ENCODE measurements around the gene ARNT2.
"Not testable (repeated sequence)": the region's sequence is repeated elsewhere in the genome, so short reads cannot be mapped to it uniquely, and the experiment has no call there.

ARNT2 gene

DNA sequence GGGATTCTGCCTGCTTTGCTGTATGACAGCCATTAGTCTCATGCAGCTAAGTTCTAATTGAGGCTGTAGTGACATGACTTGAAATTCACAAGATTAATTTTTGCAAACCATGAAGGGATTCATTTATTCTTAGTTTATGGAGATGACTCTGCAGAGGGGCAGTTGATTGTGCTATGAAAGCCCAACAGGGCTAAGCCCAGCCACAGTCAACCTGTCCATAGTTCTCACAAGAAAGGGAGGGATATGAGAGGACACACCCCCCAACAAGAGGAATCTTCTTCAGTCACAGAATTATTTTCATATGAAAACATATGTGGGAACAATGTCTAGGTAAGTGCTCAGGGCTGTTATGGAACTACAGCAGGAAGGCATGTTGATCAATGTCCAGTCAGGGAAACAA, 229.0 kb downstream of the ARNT2 start:
- DNase-seq = no peak

DNA sequence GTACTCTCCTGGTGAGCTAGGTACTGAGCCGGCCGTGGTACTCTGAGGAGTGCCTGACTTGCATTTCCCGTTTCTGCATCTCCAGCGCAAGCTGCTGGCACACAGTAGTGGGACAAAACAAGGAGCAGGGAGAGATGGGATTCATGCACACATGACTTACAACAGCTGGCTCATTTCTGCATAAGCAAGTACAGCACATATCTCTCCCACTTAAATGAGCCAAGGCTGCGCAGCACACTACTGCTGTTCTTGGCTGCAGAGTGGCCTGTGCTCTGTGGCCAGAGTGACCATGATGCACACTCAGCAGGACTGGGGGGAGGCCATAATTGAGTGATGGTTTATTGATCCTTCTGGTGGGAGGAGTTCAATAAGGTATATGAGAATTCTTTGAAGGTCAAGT, 231.8 kb downstream of the ARNT2 start:
- DNase-seq = no peak

DNA sequence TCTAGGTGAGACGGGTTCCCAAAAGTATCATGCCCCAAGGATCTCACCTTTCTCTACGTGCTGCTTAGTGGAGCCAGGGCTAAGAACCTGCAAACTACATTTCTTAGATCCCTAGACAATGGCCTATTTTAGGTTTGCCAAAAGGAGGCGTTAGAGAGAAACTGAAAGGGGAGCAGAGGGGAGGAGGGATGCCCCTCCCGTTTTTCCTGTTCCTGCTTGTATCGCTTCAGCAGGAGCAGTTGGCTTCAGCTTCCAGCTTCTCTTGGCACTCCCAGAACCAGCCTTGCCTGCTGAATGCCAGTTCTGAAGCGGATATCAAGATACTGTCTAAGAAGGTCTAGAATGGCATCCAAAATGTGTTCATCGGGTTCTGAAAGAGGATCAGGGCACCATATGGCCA, 232.5 kb downstream of the ARNT2 start:
- no peak for DNase-seq

GRCh38 chr15:80637747-80638146, 233.6 kb downstream of the ARNT2 start:
- DNase-seq = no peak

- DNase-seq = no peak
Measured at GRCh38 chr15:80638553-80639167, 234.5 kb downstream of the ARNT2 start.

DNA sequence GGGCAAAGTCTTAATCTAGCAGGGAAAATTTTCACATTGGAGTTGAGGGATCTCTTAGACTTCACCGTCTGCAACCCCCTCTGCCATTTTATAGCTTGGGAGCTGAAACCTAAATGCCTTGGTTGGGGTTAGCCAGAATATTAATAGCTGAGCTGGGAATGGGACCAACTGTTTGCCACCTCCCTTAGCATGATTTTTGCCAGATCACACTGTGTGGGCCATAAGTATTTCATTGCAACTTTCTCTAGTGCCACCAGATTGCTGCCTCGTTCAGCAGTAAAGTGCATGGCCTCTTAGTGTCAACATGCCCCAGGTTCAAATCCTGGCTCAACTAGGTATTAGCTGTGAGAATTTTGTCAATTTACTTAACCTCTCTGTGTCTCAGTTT, 235.0 kb downstream of the ARNT2 start:
- DNase-seq = no peak

- no peak for DNase-seq
Measured at GRCh38 chr15:80640531-80641121, 236.4 kb downstream of the ARNT2 start.

- DNase-seq = no peak
Measured at GRCh38 chr15:80641384-80641783, 237.2 kb downstream of the ARNT2 start.

DNA sequence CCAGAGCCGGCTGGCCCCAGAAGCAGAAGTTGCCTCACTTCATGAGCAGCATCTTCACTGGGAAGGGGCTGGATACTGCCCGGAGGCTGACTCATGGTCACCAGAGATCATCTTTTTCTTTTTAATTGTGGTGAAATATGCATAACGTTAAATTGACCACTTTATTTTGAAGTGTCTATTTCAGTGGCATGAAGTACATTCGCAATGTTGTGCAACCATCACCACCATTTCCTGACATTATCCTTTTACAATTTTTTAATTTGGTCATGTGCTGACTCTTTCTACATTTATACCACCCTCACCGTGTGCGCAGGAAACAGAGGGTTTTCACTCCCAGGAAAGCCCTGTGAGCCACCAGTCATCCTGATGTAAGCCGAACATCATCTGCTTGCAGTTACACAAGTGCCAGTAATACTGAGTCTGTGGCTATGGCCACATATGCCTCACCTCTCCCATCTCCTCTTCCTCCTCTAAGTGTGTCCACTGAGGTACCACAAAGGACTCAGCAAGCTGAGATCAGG, 239.3 kb downstream of the ARNT2 start:
- DNase-seq = no peak

GRCh38 chr15:80645494-80646065, 241.4 kb downstream of the ARNT2 start:
- no peak for DNase-seq

- not testable (repeated sequence) for DNase-seq
Measured at GRCh38 chr15:80647424-80647823, 243.2 kb downstream of the ARNT2 start.

All from GOT3 (cell line).